HTR-8/SVneo (cell line): Measurements from ENCODE around the gene HDAC4.
"Not testable (repeated sequence)": the region's sequence is repeated elsewhere in the genome, so short reads cannot be mapped to it uniquely, and the experiment has no call there.

Experiments
- DNase-seq: peaks from one replicate; pipeline ENCODE4 v3.0.0; 2011; ENCODE audit warnings: low spot score, mixed read lengths; ENCODE audit not compliant: insufficient read length
- FAIRE-seq: peaks from 2 replicates; lab custom pipeline; 2011; peaks lifted over from hg19 to GRCh38; lab: Jason Lieb, UNC

The HDAC4 gene

GRCh38 chr2:239038773-239039478, 361.9 kb downstream of the HDAC4 start:
- DNase-seq (no peak), FAIRE-seq (no peak)

DNA sequence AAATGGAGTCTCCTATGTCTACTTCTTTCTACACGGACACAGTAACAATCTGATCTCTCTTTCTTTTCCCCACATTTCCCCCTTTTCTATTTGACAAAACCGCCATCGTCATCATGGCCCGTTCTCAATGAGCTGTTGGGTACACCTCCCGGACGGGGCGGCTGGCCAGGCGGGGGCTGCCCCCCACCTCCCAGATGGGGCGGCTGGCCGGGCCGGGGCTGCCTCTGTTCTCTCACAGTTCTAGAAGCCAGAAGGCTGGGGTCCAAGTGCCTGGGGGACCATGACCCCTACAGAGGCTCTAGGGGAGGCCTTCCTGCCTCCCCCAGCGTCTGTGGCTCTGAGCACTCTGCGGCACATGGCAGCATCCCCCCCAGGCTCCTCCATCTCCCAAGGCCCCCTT, 362.5 kb downstream of the HDAC4 start:
- not testable (repeated sequence) for DNase-seq, FAIRE-seq

DNA sequence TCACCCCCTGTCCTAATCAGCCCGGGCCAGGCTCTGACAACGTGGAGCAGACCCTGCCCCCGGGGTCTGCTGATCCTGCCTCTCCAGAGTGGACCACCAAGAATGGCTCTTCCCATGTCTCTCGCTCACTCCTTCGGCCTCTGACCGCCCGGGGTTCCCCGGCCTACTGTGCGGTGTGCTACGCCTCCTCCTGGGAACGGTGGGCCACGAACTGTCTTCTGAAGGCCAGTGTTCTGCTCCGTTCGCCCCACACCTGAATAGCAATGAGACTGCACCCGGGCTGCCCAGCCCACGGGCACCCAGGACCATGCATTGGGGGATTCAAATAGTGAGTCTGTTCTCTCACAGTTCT, 363.3 kb downstream of the HDAC4 start:
- FAIRE-seq, result no peak
- DNase-seq, result no peak

DNA sequence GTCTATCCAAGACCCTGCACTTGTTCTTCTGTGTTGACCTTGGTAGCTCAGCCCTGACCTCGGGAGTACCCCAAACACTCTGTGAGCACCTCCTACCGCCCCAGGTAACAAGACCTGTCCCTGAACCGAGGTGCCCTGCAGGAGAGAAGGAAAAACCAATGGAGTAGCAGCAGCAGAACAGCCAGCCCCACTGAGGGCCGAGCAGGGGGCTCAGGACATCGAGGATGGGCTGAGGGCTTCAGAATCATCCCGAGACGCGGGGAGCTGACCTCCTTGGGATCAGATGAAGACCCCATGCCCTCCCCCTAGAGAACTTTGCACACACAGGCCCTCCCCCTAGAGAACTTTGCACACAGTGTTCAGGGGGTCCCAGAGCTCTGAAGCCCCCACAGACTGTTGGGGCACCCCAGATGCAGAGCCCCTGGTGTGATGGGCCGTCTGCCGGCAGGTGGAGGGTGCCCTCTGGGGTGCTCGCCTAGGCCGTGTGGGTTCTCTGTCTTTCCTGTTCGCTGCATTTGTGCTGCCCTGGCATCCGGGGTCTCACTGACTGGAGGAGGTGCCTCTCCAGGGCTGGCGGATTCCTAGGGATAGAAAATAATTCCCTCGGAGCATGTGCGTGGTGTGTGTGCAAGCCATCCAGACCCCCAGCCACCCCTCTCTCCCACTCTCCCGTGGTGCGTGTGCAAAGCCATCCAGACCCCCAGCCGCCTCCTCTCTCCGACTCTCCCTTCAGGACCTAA, 363.8 kb downstream of the HDAC4 start:
- FAIRE-seq (no peak), DNase-seq (no peak)

- FAIRE-seq (no peak), DNase-seq (no peak)
Observed at GRCh38 chr2:239035997-239036731, 364.7 kb downstream of the HDAC4 start.

GRCh38 chr2:239035361-239035814, 365.4 kb downstream of the HDAC4 start:
- FAIRE-seq, result no peak
- peak; percentile 80 for DNase-seq

- FAIRE-seq (no peak), DNase-seq (no peak)
Observed at GRCh38 chr2:239034561-239035341, 366.1 kb downstream of the HDAC4 start.

GRCh38 chr2:239033801-239034560, 366.8 kb downstream of the HDAC4 start:
- DNase-seq (no peak), FAIRE-seq (no peak)

DNA sequence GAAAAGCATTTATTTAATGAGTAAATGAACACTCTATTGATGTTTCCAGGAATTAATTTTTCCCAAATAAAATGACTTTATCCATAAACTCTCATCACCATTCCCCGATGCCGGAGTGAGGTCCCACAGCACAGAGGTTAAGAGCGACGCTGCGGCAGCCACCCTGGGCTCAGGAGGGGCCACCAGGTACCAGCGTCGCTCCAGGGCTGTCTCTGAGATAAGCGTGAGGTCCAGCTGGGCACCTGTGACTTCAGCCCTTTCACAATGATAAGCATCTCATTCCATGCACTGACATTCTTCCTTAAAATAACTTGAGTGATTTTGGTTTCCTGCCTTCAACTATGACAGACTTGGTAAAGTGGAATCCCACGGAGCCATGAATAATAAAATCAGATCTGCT, 370.9 kb downstream of the HDAC4 start:
- FAIRE-seq (no peak), DNase-seq (no peak)

- DNase-seq (no peak), FAIRE-seq (no peak)
Observed at GRCh38 chr2:239028253-239028619, 372.6 kb downstream of the HDAC4 start.

- no peak for FAIRE-seq
Observed at GRCh38 chr2:239027391-239028252, 373.2 kb downstream of the HDAC4 start.

GRCh38 chr2:239026711-239027361, 374.0 kb downstream of the HDAC4 start:
- DNase-seq, result no peak
- no peak for FAIRE-seq

More at GRCh38 chr2:239027391-239028252, 373.2 kb downstream of the HDAC4 start:
- DNase-seq, result no peak

GRCh38 chr2:239025951-239026461, 374.8 kb downstream of the HDAC4 start:
- DNase-seq (no peak), FAIRE-seq (no peak)

GRCh38 chr2:239025096-239025801, 375.6 kb downstream of the HDAC4 start:
- FAIRE-seq, result no peak
- peak; percentile 15 for DNase-seq

DNA sequence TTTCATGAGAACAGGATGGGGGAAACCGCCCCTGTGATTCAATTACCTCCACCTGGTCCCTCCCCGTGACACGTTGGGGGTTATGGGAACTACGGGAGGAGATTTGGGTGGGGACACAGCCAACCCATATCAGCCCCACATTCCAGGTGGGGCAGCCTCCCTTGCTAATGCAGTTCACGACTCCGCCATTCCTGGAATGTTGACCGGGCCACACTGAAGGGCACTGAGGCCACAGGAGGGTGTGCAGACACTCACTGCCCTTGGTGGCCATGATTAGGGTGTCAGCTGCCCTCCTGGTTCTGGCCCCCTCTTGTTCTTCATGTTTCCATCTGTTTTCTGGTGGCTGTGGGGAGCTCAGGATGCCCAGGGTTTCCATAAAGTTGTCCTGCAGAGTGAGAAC, 376.6 kb downstream of the HDAC4 start:
- DNase-seq (no peak), FAIRE-seq (no peak)

DNA sequence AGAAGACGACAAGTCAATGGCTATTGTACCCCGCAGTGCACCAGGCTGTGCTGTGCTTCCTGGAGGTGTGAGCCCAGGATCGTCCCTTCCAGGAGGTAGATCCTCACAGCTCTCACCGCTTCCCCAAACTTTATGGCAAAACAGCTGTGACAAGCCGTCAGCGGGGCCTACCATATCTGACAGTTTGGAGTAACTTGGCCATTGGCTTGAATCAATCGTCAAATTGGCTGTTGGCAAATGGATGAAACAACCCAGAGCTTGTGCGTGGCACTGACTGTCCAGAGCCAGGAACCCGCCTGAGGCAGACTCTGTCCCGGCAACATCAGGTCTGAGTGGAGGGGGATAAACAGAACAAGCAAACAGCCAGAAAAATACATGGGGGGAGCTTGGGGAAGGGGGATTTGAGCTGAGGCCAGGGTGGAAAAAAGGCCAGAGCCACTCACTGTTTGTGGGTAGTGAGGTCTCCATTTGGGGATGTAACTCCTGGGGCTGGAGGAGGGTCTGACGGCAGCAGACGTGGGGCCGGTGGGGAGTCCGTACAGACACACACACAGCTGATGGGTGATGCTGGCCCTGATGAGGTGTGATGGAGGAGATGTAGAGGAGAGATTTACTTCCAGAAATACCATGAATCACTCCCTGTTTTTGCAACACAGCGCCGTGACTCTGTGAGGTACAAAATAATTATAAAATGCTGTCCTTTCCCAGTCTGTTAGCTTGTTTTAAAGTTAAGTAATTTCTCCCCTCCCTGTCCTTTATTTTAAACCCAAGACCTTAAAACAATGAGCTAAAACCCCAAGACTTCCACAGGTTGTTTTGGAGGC, 378.2 kb downstream of the HDAC4 start:
- DNase-seq, result no peak

More for the DNA sequence above, 378.2 kb downstream of the HDAC4 start:
- FAIRE-seq, result no peak
